ENCODE measurements around the gene HOPX.
"Not testable (repeated sequence)": the region's sequence is repeated elsewhere in the genome, so short reads cannot be mapped to it uniquely, and the experiment has no call there.

The HOPX gene

GRCh38 chr4:56626963-56627362 is 54.1 kb downstream of the HOPX start:
- no peak for DNase-seq (ENCODE audit: low spot score)

GRCh38 chr4:56626420-56626819 is 54.7 kb downstream of the HOPX start:
- DNase-seq (ENCODE audit: low spot score), result no peak

GRCh38 chr4:56622176-56622575 is 58.9 kb downstream of the HOPX start:
- no peak for DNase-seq (ENCODE audit: low spot score)

- no peak for DNase-seq (ENCODE audit: low spot score)
These were observed 61.3 kb downstream of the HOPX start for GRCh38 chr4:56619816-56620215.

- no peak for DNase-seq (ENCODE audit: low spot score)
These were observed 61.9 kb downstream of the HOPX start for GRCh38 chr4:56619160-56619559.

GRCh38 chr4:56618734-56619133 is 62.4 kb downstream of the HOPX start:
- DNase-seq (ENCODE audit: low spot score), result no peak

- DNase-seq (ENCODE audit: low spot score), result no peak
These were observed 67.8 kb downstream of the HOPX start for GRCh38 chr4:56613101-56613862.

GRCh38 chr4:56612282-56612681 is 68.8 kb downstream of the HOPX start:
- DNase-seq (ENCODE audit: low spot score), result no peak

GRCh38 chr4:56611501-56611900 is 69.6 kb downstream of the HOPX start:
- no peak for DNase-seq (ENCODE audit: low spot score)

GRCh38 chr4:56610170-56610569 is 70.9 kb downstream of the HOPX start:
- not testable (repeated sequence) for DNase-seq (ENCODE audit: low spot score)

- no peak for DNase-seq (ENCODE audit: low spot score)
These were observed 73.2 kb downstream of the HOPX start for GRCh38 chr4:56607926-56608325.

- DNase-seq (ENCODE audit: low spot score), result no peak
These were observed 74.7 kb downstream of the HOPX start for GRCh38 chr4:56606385-56606784.

- not testable (repeated sequence) for DNase-seq (ENCODE audit: low spot score)
These were observed 75.6 kb downstream of the HOPX start for GRCh38 chr4:56605464-56605863.

GRCh38 chr4:56603297-56603696 is 77.8 kb downstream of the HOPX start:
- DNase-seq (ENCODE audit: low spot score), result no peak
